GM12873 (cell line): ENCODE measurements around the gene NUP93.

Experiments used
- TF ChIP-seq, protein P1 (sequence below): IDR thresholded peaks from 2 replicates; pipeline ENCODE4 v1.5.1; 2012; ENCODE audit warnings: low read depth, mild to moderate bottlenecking, moderate library complexity, low read length, control low read depth; ENCODE audit not compliant: insufficient read depth; ENCODE audit errors: missing control alignments

The NUP93 gene

DNA sequence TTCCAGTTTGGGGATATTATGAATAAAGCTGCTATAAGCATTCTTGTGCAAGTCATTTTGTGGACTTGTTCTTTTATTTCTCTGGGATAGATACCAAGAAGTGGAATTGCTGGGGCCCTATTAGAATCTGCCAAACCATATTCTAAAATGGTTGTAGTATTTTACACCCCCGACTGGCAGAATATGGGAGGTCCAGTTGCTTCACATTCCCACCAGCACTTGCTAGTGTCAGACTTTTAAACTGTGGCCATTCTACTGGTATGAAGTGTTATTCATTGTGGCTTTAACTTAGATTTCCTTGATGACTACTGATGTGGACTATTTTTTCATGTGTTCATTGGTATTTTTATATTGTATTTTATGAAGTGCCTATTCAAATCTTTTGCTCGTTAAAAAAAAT, 18.1 kb upstream of the NUP93 start:
- TF ChIP-seq, protein P1, sequence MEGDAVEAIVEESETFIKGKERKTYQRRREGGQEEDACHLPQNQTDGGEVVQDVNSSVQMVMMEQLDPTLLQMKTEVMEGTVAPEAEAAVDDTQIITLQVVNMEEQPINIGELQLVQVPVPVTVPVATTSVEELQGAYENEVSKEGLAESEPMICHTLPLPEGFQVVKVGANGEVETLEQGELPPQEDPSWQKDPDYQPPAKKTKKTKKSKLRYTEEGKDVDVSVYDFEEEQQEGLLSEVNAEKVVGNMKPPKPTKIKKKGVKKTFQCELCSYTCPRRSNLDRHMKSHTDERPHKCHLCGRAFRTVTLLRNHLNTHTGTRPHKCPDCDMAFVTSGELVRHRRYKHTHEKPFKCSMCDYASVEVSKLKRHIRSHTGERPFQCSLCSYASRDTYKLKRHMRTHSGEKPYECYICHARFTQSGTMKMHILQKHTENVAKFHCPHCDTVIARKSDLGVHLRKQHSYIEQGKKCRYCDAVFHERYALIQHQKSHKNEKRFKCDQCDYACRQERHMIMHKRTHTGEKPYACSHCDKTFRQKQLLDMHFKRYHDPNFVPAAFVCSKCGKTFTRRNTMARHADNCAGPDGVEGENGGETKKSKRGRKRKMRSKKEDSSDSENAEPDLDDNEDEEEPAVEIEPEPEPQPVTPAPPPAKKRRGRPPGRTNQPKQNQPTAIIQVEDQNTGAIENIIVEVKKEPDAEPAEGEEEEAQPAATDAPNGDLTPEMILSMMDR = no peak

DNA sequence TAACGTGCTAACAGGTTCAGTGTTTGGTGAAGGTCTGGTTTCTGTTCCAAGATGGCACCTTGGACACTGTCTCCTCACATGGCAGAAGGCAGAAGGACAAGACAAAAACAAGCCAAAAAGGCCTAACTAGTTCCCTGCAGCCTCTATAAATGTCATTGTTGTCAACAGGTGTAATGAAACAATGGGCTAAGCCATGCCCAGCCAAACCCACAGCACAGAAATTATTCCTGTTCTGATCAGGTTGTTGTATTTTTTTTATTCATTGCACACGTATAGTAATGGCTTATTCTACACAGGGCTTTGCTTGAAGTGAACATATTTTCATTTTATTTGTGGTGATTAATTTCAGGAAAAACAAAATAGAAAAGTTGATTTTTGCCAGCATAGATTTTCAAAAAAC, 16.1 kb upstream of the NUP93 start:
- TF ChIP-seq, protein P1 = no peak

DNA sequence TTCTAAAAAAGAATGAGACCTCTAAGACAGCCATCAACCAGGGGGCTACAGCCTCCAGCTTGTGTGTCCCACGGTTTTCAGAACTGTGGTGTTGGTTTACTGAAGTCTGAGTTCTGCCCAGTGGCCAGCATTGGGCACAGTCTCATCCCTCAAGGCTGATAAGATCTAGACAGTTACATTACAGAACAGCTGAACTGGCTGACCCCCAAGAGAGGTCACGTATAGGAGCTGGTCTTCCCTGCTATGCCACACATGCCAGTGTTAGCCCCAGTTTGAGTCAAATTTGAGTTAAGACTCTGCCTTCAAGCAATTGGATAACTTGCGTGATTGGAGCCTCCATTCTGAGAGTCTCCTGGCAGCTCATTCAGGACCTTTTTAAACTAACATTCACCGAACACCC, 14.8 kb upstream of the NUP93 start:
- TF ChIP-seq, protein P1 = no peak

DNA sequence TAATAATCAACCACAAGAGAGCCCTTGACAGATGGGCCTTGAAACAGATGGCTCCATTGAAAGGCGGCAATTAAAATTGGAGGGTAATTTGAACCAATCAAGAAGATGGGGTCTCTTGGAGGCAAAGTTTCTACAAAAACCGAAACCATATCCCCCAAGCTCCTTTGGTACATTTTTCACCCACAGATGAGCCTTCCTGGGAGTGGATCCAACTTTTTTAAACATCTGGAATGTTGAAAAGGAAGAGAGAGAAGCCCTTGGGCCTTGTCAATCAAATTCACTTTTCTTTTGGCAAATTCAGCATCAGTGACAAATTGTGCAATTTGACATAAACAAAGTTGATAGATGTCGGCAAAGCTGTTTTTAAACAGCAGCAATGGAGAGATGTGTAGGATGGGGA, 13.2 kb upstream of the NUP93 start:
- TF ChIP-seq, protein P1 = no peak

DNA sequence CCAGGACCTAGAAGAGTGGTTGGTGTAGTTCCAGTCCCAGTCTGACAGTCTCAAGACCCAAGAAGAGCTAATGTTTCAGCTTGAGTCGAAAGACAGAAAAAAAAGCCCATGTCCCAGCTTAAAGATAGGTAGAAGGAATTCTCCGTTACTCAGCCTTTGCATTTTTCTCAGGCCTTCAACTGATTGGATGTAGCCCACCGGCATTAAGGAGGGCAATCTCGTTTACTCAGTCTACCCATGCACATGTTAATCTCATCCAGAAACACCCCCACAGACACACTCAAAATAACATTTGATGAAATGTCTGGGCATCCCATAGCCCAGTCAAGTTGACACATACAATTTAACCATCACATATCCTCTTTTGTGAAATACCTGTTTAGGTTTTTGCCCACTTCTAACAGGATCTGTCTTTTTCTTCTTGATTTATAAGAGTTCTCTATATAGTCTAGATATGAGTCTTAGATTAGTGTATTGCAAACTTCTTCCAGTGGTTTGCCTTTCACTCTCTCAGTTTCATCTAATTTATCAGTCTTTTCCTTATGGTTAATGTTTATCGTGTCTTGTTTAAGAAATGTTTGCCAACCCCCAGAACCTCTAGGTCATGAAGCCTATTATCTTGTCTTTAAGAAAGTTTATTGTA, 7.6 kb upstream of the NUP93 start:
- TF ChIP-seq, protein P1 = no peak

DNA sequence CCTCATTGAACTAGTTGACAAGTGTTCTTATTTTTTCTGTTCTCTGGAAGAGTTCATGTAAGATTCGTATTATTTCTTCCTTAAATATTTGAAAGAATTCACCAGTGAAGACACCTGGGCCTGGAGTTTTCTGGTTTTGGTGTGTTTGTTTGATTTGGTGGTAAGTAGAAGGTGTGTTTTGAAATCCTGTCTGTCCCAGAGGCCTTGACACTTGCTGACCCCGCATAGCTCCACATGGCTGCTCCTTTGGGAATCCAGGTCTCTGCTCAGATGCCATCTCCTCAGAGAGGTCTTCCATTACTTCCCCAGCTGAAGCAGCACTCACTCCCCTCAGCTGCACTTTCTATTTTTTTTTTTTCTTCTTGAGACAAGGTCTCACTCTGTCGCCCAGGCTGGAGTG, 5.7 kb upstream of the NUP93 start:
- TF ChIP-seq, protein P1 = no peak

DNA sequence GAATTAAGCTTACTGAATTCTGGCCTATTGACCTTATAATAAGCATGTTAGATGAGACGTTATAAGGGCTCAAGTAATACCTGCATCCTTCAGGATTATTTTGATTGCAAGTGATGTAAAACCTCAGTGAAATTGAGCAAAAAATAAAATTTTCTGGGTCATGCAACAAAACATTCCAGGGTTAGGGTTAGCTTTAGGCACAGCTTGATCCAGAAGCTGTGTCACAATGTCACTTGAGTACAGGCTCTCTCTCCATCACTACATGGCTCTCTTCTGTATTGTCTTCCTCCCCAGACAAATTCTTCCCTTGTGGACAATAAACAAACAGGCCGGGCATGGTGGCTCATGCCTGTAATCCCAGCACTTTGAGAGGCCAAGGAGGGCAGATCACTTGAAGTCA, 3.6 kb upstream of the NUP93 start:
- TF ChIP-seq, protein P1 = no peak

DNA sequence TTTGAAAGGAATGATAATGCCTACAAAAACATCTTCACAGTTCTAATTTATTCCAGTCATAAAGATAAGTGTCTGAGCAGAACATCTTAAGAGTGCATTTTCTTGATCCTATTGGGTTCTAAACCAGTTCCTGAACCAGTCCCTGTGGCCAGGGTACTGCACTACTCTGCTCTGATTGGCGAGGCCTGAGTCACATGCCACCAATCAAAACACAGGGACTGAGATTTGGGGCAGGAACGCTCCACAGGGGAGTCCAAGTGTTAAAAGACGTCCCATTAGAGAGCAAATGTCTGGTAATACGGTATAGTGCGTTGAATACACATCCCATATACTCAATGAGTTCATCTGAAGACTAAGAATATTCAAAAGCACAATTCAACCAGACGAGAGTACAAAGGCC, 3.0 kb upstream of the NUP93 start:
- TF ChIP-seq, protein P1 = no peak
